Right lobe of liver (tissue), 4 donors: ENCODE data around the gene WFIKKN2.

Experiments used
- CTCF ChIP-seq, 4 donors: fragments of 200-600 bp in 3 of 4; fragments of 450-650 bp in 1 of 4; IDR thresholded peaks; one replicate each; pipeline versions ENCODE4 v1.5.1 to v1.8.0; 2016 to 2022; ENCODE audit warnings: antibody characterized with exemption in 4 of 4, mild to moderate bottlenecking in 2 of 4
- POLR2A ChIP-seq: fragments of 450-650 bp; IDR thresholded peaks from one replicate; pipeline ENCODE4 v1.6.1; 2017; ENCODE audit warnings: antibody characterized with exemption, mild to moderate bottlenecking
- donor health status: DM: no; HTN: no; CAD: no.
- donor health status: DM: no; HTN: no; CAD: no.
- donor health status: DM: no; HTN: yes; CAD: no.

GRCh38 chr17:50882851-50883250, 47.5 kb downstream of the WFIKKN2 start:
- TF ChIP-seq CTCF (IDR thresholded peaks at IDR 0.05) (no peak), POLR2A (no peak)
